ENCODE results near the gene UNKL.

DNA sequence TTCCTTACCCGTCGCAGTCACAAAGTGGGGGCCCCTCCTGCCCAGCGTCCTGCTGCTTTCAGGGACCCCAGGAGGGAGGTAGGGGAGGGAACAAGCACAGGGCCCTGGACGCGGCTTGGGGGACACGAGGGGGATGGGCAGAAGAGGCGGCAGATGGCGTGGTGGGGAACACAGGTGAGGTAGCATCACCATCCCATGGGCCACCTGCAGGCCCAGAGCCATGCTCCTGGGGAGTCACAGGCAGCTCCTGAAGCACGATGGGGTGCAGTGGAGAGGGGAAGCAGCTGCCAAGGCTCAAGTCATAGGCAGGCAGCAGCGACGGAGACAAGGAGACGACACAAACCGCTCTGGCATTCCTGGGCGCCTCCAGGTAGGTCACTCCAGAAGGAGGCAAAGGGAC, 10.8 kb downstream of the UNKL start:
- no peak for TF ChIP-seq CTCF (IDR thresholded peaks at IDR 0.05; ENCODE audit: borderline replicate concordance, extremely low read depth, low read length, poor library complexity, severe bottlenecking)
- TF ChIP-seq EZH2 (IDR thresholded peaks at IDR 0.05; ENCODE audit: borderline replicate concordance, low read depth, low read length, severe bottlenecking): no peak
